ENCODE measurements around the gene S100A6. TPM values are rescaled to one million over a fixed set of nuclear protein-coding genes. Genes with fewer than 3 reads are reported as not detected.
"Not testable (repeated sequence)": the region's sequence is repeated elsewhere in the genome, so short reads cannot be mapped to it uniquely, and the experiment has no call there.

S100A6 gene
- total RNA-seq, 1 experiment from 2014 or later: 2,572 TPM

DNA sequence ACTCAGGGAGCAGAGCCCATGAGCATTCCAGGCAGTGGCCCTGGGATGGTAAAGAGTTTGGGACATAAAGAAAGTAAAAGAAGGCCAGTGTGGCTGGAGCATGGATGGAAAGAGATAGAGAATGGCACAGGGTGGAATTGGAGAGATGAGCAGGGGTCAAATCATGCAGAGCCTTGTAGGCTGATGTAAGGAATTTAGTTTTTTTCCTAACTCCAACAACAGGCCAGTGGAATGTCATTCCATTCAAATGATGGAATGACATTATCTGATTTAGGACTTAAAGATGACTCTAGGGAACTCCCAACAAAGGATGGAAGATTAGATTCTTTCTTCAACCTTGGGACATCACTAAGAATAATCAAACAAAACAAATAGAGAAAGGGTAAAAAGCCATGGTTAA, 42.7 kb upstream of the S100A6 start:
- Histone ChIP-seq H3K27me3 (ENCODE audit: low read length) (no peaks in the 10 kb centered on the region), H3K9ac (ENCODE audit: low read length) (no peak overlapping the region), H3K9me3 (ENCODE audit: low read length) (no peaks in the 10 kb centered on the region), H3K4me3 (ENCODE audit: low read length) (no peak overlapping the region), H3K79me2 (ENCODE audit: low read length) (no peaks in the 10 kb centered on the region), H3K4me2 (ENCODE audit: low read length) (no peak overlapping the region), H2AFZ (ENCODE audit: low read length) (no peak overlapping the region), H3K27ac (ENCODE audit: low read length) (no peak overlapping the region), H3F3A (ENCODE audit: low read length, unreplicated experiment) (no peaks in the 10 kb centered on the region), H3K36me3 (ENCODE audit: low read depth, low read length) (no peaks in the 10 kb centered on the region), H4K20me1 (ENCODE audit: low read length) (no peaks in the 10 kb centered on the region), H3K9me2 (replicated peaks; ENCODE audit: low read length) (no peaks in the 10 kb centered on the region), H3K4me1 (ENCODE audit: insufficient read depth, low read length) (peaks cover 6% of the 10 kb centered on the region)
- no peak for DNase-seq
- BruUV-seq (replicated peaks): no TSS peak
- TF ChIP-seq CTCF (conservative IDR thresholded peaks at IDR 0.05; ENCODE audit: low read depth, low read length) (no peak), EZH2 (IDR thresholded peaks at IDR 0.05; ENCODE audit: low read length, unreplicated experiment) (no peak), EZH2phosphoT487 (IDR thresholded peaks at IDR 0.05; ENCODE audit: borderline replicate concordance, low read length) (no peak)
- intact Hi-C loops (cut with micrococcal nuclease): no loop called here
- POLR2A ChIA-PET (ENCODE audit: unreplicated experiment): no interaction called here
- CTCF ChIA-PET: no interaction called here
- 0 out of 2 replicates have a peak, but pooled peaks have one; percentile 18 for ATAC-seq

GRCh38 chr1:153577624-153578051, 41.8 kb upstream of the S100A6 start:
- Histone ChIP-seq H3K4me2 (ENCODE audit: low read length) (no peak overlapping the region), H3K27ac (ENCODE audit: low read length) (no peak overlapping the region), H3F3A (ENCODE audit: low read length, unreplicated experiment) (no peaks in the 10 kb centered on the region), H3K79me2 (ENCODE audit: low read length) (no peaks in the 10 kb centered on the region), H3K9me2 (replicated peaks; ENCODE audit: low read length) (no peaks in the 10 kb centered on the region), H3K36me3 (ENCODE audit: low read depth, low read length) (no peaks in the 10 kb centered on the region), H3K4me1 (ENCODE audit: insufficient read depth, low read length) (peaks cover 14% of the 10 kb centered on the region), H3K9me3 (ENCODE audit: low read length) (no peaks in the 10 kb centered on the region), H3K27me3 (ENCODE audit: low read length) (no peaks in the 10 kb centered on the region), H4K20me1 (ENCODE audit: low read length) (no peaks in the 10 kb centered on the region), H3K9ac (ENCODE audit: low read length) (no peak overlapping the region), H3K4me3 (ENCODE audit: low read length) (no peak overlapping the region), H2AFZ (ENCODE audit: low read length) (no peak overlapping the region)
- DNase-seq (no peak), ATAC-seq (peak; percentile 16; the same call in 1 of the 2 replicates)
- CTCF ChIA-PET: interaction anchor here (1.2 kb wide), 1 partner anchor 35 kb away, joined by 4 read pairs; the partner anchor contains the start of gene S100A16
- POLR2A ChIA-PET (ENCODE audit: unreplicated experiment): interaction anchor here (0.6 to 0.8 kb wide), 2 partner anchors 35 to 47 kb away, joined by 4 read pairs; partner anchors contain the start of gene S100A16
- intact Hi-C loops (cut with micrococcal nuclease): no loop called here
- TF ChIP-seq EZH2phosphoT487 (IDR thresholded peaks at IDR 0.05; ENCODE audit: borderline replicate concordance, low read length) (no peak), CTCF (conservative IDR thresholded peaks at IDR 0.05; ENCODE audit: low read depth, low read length) (no peak), EZH2 (IDR thresholded peaks at IDR 0.05; ENCODE audit: low read length, unreplicated experiment) (no peak)
- BruUV-seq (replicated peaks): no TSS peak

GRCh38 chr1:153577138-153577537, 41.3 kb upstream of the S100A6 start:
- intact Hi-C loops (cut with micrococcal nuclease): no loop called here
- Histone ChIP-seq H3K4me3 (ENCODE audit: low read length) (no peak overlapping the region), H3K79me2 (ENCODE audit: low read length) (no peaks in the 10 kb centered on the region), H3K27me3 (ENCODE audit: low read length) (no peaks in the 10 kb centered on the region), H3K27ac (ENCODE audit: low read length) (no peak overlapping the region), H3K9me3 (ENCODE audit: low read length) (no peaks in the 10 kb centered on the region), H3F3A (ENCODE audit: low read length, unreplicated experiment) (no peaks in the 10 kb centered on the region), H3K4me2 (ENCODE audit: low read length) (no peak overlapping the region), H2AFZ (ENCODE audit: low read length) (no peak overlapping the region), H3K4me1 (ENCODE audit: insufficient read depth, low read length) (peaks cover 19% of the 10 kb centered on the region), H3K9ac (ENCODE audit: low read length) (no peak overlapping the region), H3K9me2 (replicated peaks; ENCODE audit: low read length) (no peaks in the 10 kb centered on the region), H3K36me3 (ENCODE audit: low read depth, low read length) (no peaks in the 10 kb centered on the region), H4K20me1 (ENCODE audit: low read length) (no peaks in the 10 kb centered on the region)
- POLR2A ChIA-PET (ENCODE audit: unreplicated experiment): interaction anchor here (0.6 to 0.8 kb wide), 2 partner anchors 36 to 46 kb away, joined by 4 read pairs; partner anchors contain the start of gene S100A16
- CTCF ChIA-PET: interaction anchor here (1.2 kb wide), 1 partner anchor 35 kb away, joined by 4 read pairs; the partner anchor contains the start of gene S100A16
- BruUV-seq (replicated peaks): no TSS peak
- no peak for TF ChIP-seq CTCF (conservative IDR thresholded peaks at IDR 0.05; ENCODE audit: low read depth, low read length)
- TF ChIP-seq EZH2phosphoT487 (IDR thresholded peaks at IDR 0.05; ENCODE audit: borderline replicate concordance, low read length): no peak
- no peak for TF ChIP-seq EZH2 (IDR thresholded peaks at IDR 0.05; ENCODE audit: low read length, unreplicated experiment)
- no peak for DNase-seq
- no peak for ATAC-seq

DNA sequence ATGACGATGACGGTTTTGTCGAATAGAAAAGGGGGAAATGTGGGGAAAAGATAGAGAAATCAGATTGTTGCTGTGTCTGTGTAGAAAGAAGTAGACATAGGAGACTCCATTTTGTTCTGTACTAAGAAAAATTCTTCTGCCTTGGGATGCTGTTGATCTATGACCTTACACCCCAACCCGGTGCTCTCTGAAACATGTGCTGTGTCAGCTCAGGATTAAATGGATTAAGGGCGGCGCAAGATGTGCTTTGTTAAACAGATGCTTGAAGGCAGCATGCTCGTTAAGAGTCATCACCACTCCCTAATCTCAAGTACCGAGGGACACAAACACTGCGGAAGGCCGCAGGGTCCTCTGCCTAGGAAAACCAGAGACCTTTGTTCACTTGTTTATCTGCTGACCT, 39.7 kb upstream of the S100A6 start:
- H3K27me3 ChIP-seq (ENCODE audit: low read length); H3K36me3 ChIP-seq (ENCODE audit: low read depth, low read length); H3K9ac ChIP-seq (ENCODE audit: low read length); BruUV-seq (replicated peaks); H2AFZ ChIP-seq (ENCODE audit: low read length); H3K27ac ChIP-seq (ENCODE audit: low read length); POLR2A ChIA-PET (ENCODE audit: unreplicated experiment); H4K20me1 ChIP-seq (ENCODE audit: low read length); H3K9me3 ChIP-seq (ENCODE audit: low read length); H3K4me3 ChIP-seq (ENCODE audit: low read length); intact Hi-C loops (cut with micrococcal nuclease); H3F3A ChIP-seq (ENCODE audit: low read length, unreplicated experiment); H3K79me2 ChIP-seq (ENCODE audit: low read length); CTCF ChIA-PET; H3K9me2 ChIP-seq (replicated peaks; ENCODE audit: low read length); H3K4me2 ChIP-seq (ENCODE audit: low read length); DNase-seq; ATAC-seq: not testable (repeated sequence)
- peaks cover 24% of the 10 kb centered on the region for H3K4me1 ChIP-seq (ENCODE audit: insufficient read depth, low read length)
